Right lobe of liver (tissue), 6 donors: ENCODE measurements around the gene RAD9B. TPM values are rescaled to one million over a fixed set of nuclear protein-coding genes. Genes with fewer than 3 reads are reported as not detected.
"Not testable (repeated sequence)": the region's sequence is repeated elsewhere in the genome, so short reads cannot be mapped to it uniquely, and the experiment has no call there.

Experiments used
- ATAC-seq, 4 donors: fragments of 200-7000 bp; cut with Tn5 transposase; one replicate each; pipeline ENCODE4 v1.9.1; 2020; ENCODE audit warnings: mild to moderate bottlenecking in 4 of 4, moderate library complexity in 4 of 4
- DNase-seq, 3 donors: peaks; one replicate each; pipeline ENCODE4 v3.0.0-alpha.2; 2020
- H3K27ac ChIP-seq, 3 donors: fragments of 200-600 bp; one replicate each; pipeline ENCODE4 v1.8.0; 2022
- H3K27me3 ChIP-seq, 2 donors: fragments of 200-600 bp; one replicate each; pipeline ENCODE4 v1.8.0; 2022
- H3K36me3 ChIP-seq, 4 donors: fragments of 200-600 bp; sonication (generic) in 1 of 4; one replicate each; pipeline versions ENCODE4 v1.5.1 to v1.8.0; 2017 to 2022; ENCODE audit warnings: control low read depth in 1 of 4
- H3K4me1 ChIP-seq, 4 donors: fragments of 200-600 bp; sonication (generic) in 1 of 4; one replicate each; pipeline versions ENCODE4 v1.5.1 to v1.8.0; 2017 to 2022; ENCODE audit warnings: control low read depth in 1 of 4
- H3K4me3 ChIP-seq, 3 donors: fragments of 200-600 bp; one replicate each; pipeline ENCODE4 v1.8.0; 2022
- H3K9me3 ChIP-seq, 4 donors: fragments of 200-600 bp; sonication (generic) in 1 of 4; one replicate each; pipeline versions ENCODE4 v1.5.1 to v1.8.0; 2017 to 2022; ENCODE audit warnings: control low read depth in 1 of 4
- POLR2A ChIP-seq: fragments of 450-650 bp; IDR thresholded peaks from one replicate; pipeline ENCODE4 v1.6.1; 2017; ENCODE audit warnings: antibody characterized with exemption, mild to moderate bottlenecking
- WGBS: methylation state at CpG from one replicate; pipeline ENCODE4 v1.1.6; 2018; ENCODE audit warnings: low coverage, low lambda C conversion rate; ENCODE audit not compliant: insufficient coverage; ENCODE audit errors: missing lambda C conversion rate; 5-methylcytosine and 5-hydroxymethylcytosine counted together
- intact Hi-C, 2 donors: fragments of 100-400 bp; cut with DNase I; formaldehyde crosslinking; loops; one replicate each; pipeline versions ENCODE4 v1.11.2 to v1.14.1; 2022
- total RNA-seq, 6 experiments: library from RNA; depleted of rRNA in 2 of 6; stranded (reverse); fragments of >200 nt in 2 of 6; fragmentation: NEBNext Ultra II Directional in 3 of 6; extraction: Animal tissue kit (Norgen Biotek cat#: 25700) in 3 of 6; gene quantifications; one replicate each; pipeline versions ENCODE4 v1.1.0 to v1.2.4, GENCODE V29; 2016 to 2023
- TF ChIP-seq, protein P1 (sequence below), 4 donors: fragments of 200-600 bp in 3 of 4; fragments of 450-650 bp in 1 of 4; IDR thresholded peaks; one replicate each; pipeline versions ENCODE4 v1.5.1 to v1.8.0; 2016 to 2022; ENCODE audit warnings: antibody characterized with exemption in 4 of 4, mild to moderate bottlenecking in 2 of 4
- donor health status: DM: no; HTN: yes; CAD: no.
- donor health status: DM: no; HTN: no; CAD: no.
- donor health status: DM: no; HTN: no; CAD: no.
- donor health status: DM: no; HTN: yes; CAD: no.
- donor health status: DM: no; HTN: yes; CAD: no.

The RAD9B gene
- total RNA-seq, 6 experiments from 2014 or later: 0.37 to 0.58 (median 0.51) TPM; not detected in 1

DNA sequence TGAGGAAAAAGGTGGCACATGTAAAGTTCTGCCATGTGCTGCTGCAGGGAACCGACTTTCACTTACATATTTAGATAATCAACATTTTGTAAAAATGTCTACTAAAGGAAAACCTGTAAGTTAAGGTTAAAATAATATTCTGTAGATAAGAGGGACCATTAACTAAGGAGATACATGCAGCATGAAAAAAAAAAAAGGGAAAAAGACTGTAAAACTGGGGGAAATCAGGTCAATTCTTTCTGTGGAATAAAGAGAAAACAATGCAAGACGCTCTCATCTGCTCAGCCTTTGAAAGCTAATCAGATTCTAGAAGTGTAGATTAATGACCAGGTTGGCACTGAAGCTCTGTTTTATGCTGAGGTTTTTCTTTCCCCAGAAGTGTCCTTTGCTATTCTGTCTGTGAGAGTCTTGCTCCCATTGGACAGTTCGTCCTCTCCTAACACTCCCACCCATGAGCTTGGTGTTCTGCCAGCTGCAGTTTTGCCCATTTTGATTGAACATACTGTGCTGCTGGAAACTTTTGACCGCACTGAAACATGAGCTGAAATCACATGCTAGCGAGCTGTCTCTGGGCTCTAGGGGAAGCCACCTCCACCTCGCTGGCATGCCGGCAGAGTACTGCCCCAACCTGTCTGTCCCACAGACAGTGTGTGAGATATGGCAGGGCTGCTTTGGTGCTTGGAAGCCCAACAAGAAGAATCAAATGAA, 41.3 kb downstream of the RAD9B start:
- 10% methylated on average over 7 of the region's 7 CpGs for WGBS
- Histone ChIP-seq H3K27me3 (no peaks in the 10 kb centered on the region), H3K4me3 (peak overlapping the region in 2 of 3 donors; percentile 6 to 9), H3K36me3 (peaks cover 0 to 15% (median 2%) of the 10 kb centered on the region in 4 donors), H3K4me1 (peaks cover 0 to 33% (median 11%) of the 10 kb centered on the region in 4 donors), H3K9me3 (no peaks in the 10 kb centered on the region), H3K27ac (peak overlapping the region; percentile 52 to 91 (median 81))
- TF ChIP-seq, protein P1, sequence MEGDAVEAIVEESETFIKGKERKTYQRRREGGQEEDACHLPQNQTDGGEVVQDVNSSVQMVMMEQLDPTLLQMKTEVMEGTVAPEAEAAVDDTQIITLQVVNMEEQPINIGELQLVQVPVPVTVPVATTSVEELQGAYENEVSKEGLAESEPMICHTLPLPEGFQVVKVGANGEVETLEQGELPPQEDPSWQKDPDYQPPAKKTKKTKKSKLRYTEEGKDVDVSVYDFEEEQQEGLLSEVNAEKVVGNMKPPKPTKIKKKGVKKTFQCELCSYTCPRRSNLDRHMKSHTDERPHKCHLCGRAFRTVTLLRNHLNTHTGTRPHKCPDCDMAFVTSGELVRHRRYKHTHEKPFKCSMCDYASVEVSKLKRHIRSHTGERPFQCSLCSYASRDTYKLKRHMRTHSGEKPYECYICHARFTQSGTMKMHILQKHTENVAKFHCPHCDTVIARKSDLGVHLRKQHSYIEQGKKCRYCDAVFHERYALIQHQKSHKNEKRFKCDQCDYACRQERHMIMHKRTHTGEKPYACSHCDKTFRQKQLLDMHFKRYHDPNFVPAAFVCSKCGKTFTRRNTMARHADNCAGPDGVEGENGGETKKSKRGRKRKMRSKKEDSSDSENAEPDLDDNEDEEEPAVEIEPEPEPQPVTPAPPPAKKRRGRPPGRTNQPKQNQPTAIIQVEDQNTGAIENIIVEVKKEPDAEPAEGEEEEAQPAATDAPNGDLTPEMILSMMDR (IDR thresholded peaks at IDR 0.05): no peak
- peak; percentile 60 for TF ChIP-seq POLR2A
- ATAC-seq (peak; percentile 91 to 96 (median 93)), DNase-seq (peak; percentile 81 to 98 (median 89))
- intact Hi-C loops: no loop called here

DNA sequence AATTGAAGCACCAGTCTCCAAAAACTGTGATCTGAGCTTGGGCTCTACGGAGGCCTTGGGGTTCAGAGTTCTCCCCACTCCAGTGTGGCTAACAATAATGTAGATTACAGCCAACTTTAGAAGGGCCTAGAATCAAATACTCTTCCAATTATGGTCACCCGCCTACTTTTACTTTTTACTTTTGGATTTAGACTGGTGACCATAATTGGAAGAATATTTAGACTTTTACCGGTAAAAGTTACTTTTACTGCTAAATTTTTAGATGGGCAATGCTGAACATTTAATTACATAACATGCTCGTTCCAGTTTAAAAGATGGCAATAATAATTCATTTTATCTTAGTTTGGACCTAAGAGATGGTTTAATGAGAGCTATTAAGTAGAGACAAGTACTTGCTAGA, 41.8 kb downstream of the RAD9B start:
- Histone ChIP-seq H3K27me3 (no peaks in the 10 kb centered on the region), H3K36me3 (peaks cover 0 to 9% (median 2%) of the 10 kb centered on the region in 4 donors), H3K4me3 (no peak overlapping the region), H3K27ac (peak overlapping the region; percentile 52 to 91 (median 81)), H3K9me3 (no peaks in the 10 kb centered on the region), H3K4me1 (peaks cover 0 to 31% (median 12%) of the 10 kb centered on the region in 4 donors)
- no peak for DNase-seq
- TF ChIP-seq, protein P1 (IDR thresholded peaks at IDR 0.05): no peak
- TF ChIP-seq POLR2A: no peak
- ATAC-seq: no peak
- 57% methylated on average over 4 of the region's 4 CpGs for WGBS
- intact Hi-C loops: no loop called here

DNA sequence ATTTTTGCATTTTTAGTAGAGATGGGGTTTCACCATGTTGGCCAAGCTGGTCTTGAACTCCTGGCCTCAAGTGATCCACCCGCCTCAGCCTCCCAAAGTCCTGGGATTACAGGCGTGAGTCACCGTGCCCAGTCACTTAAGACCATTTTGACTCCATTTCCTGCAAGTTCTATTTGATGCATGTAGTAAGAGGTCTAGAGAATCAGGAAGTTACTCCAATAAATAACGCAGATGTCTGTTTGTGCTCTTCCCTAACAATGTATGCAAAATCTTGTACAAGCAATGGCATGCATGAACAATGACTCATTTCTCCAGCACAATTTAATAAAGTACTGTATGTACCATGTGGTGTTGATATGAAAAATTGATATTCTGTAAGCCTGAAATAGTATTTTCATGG, 43.1 kb downstream of the RAD9B start:
- Histone ChIP-seq H3K27ac (peak overlapping the region in 1 of 3 donors; percentile 91), H3K4me1 (peaks cover 0 to 38% (median 20%) of the 10 kb centered on the region in 4 donors)
- H3K9me3 ChIP-seq, DNase-seq, H3K27me3 ChIP-seq, ATAC-seq, H3K4me3 ChIP-seq, H3K36me3 ChIP-seq, intact Hi-C loops: not testable (repeated sequence)
- 85% methylated on average over 4 of the region's 4 CpGs for WGBS

DNA sequence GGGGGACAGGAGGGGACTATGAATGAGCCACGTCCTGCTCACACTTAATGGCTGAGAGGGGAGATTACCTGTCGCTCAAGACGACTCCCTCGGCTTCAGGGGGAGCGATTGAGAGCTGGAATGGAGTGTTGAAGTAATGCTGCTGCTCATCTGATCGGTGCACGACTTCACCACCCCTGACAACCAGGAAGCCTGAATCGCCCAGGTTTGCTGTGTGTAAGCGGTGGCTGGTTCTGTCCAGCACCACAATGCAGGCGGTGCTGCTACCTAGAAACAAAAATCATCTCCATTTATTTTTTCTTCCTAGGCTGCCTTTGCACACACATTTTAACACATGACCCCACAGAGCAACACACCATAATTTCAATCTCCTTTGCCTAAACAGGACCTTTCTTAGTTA, 43.7 kb downstream of the RAD9B start:
- WGBS: 87% methylated on average over 3 of the region's 10 CpGs
- Histone ChIP-seq H3K36me3 (peaks cover 0 to 3% (median 0%) of the 10 kb centered on the region in 4 donors), H3K4me3 (no peak overlapping the region), H3K27me3 (no peaks in the 10 kb centered on the region), H3K4me1 (peaks cover 0 to 43% (median 23%) of the 10 kb centered on the region in 4 donors), H3K27ac (no peak overlapping the region), H3K9me3 (no peaks in the 10 kb centered on the region)
- no peak for TF ChIP-seq POLR2A
- TF ChIP-seq, protein P1 (IDR thresholded peaks at IDR 0.05): no peak
- intact Hi-C loops: no loop called here
- DNase-seq: no peak
- no peak for ATAC-seq

DNA sequence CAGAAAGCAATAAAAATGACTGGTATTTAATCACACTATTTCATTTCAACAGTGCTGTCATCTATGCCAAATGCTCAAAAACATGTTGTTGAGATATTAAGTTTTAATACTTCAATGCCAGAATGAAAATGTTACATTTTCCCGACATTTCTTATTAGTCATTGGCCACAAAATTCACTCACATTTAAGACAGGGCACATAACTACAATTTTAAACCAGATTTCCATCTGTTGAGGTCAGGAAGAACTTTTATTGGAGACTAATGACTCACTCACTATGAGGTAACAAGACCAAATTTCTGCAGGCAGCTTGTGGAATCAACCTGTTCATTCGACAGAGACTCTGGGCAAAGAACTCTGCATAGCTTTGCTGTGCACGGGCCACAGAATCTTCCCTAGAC, 44.2 kb downstream of the RAD9B start:
- ATAC-seq (peak in 1 of 4 donors; percentile 28), DNase-seq (no peak)
- Histone ChIP-seq H3K4me3 (no peak overlapping the region), H3K9me3 (no peaks in the 10 kb centered on the region), H3K36me3 (peaks cover 0 to 3% (median 0%) of the 10 kb centered on the region in 4 donors), H3K27me3 (no peaks in the 10 kb centered on the region), H3K27ac (no peak overlapping the region), H3K4me1 (peaks cover 0 to 47% (median 24%) of the 10 kb centered on the region in 4 donors)
- intact Hi-C loops: no loop called here
- WGBS: 47% methylated on average over 3 of the region's 3 CpGs
- TF ChIP-seq, protein P1 (IDR thresholded peaks at IDR 0.05): no peak
- no peak for TF ChIP-seq POLR2A
